HL-60 (cell line): ENCODE results near the gene PCDHA8.

Experiments used
- DNase-seq, 2 experiments: peaks; one replicate each; pipeline ENCODE4 v3.0.0-alpha.2; 2010 to 2020; ENCODE audit warnings: low read depth in 1 of 2, low spot score in 1 of 2
- H3K27ac ChIP-seq: fragments of 250-450 bp; sonication (Bioruptor Pico); replicated peaks from 2 replicates; pipeline ENCODE4 v1.5.1; 2020; ENCODE audit warnings: mild to moderate bottlenecking, moderate library complexity
- H3K27me3 ChIP-seq: fragments of 250-450 bp; sonication (Bioruptor Pico); 2 replicates; pipeline ENCODE4 v1.5.1; 2021; ENCODE audit warnings: mild to moderate bottlenecking, moderate library complexity; ENCODE audit not compliant: insufficient read depth, poor library complexity, severe bottlenecking
- H3K4me3 ChIP-seq: replicated peaks from 2 replicates; pipeline ENCODE4 v1.5.1; 2011; ENCODE audit warnings: mild to moderate bottlenecking, control low read depth, low read length; ENCODE audit not compliant: insufficient read depth
- GABPA ChIP-seq: IDR thresholded peaks from 2 replicates; pipeline ENCODE4 v1.6.1; 2012; ENCODE audit warnings: low read depth
- POLR2AphosphoS5 ChIP-seq: IDR thresholded peaks from 2 replicates; pipeline ENCODE4 v1.6.1; 2012; ENCODE audit warnings: low read depth
- SPI1 ChIP-seq: IDR thresholded peaks from 2 replicates; pipeline ENCODE4 v1.6.1; 2012; ENCODE audit warnings: low read depth, mild to moderate bottlenecking, borderline replicate concordance
- long read RNA-seq: library from polyadenylated mRNA; unstranded; transcript quantifications from one replicate; pipeline ENCODE4 v2.0.0, GENCODE V29; 2020
- TF ChIP-seq, protein P1 (sequence below): IDR thresholded peaks from one replicate; pipeline ENCODE4 v1.5.1; 2011; ENCODE audit warnings: low read length, control low read depth, inconsistent platforms; ENCODE audit not compliant: insufficient read depth
- TF ChIP-seq, protein P2 (sequence below): IDR thresholded peaks from 2 replicates; pipeline ENCODE4 v1.6.1; 2012; ENCODE audit warnings: low read depth; ENCODE audit not compliant: insufficient replicate concordance

PCDHA8 gene, protein sequence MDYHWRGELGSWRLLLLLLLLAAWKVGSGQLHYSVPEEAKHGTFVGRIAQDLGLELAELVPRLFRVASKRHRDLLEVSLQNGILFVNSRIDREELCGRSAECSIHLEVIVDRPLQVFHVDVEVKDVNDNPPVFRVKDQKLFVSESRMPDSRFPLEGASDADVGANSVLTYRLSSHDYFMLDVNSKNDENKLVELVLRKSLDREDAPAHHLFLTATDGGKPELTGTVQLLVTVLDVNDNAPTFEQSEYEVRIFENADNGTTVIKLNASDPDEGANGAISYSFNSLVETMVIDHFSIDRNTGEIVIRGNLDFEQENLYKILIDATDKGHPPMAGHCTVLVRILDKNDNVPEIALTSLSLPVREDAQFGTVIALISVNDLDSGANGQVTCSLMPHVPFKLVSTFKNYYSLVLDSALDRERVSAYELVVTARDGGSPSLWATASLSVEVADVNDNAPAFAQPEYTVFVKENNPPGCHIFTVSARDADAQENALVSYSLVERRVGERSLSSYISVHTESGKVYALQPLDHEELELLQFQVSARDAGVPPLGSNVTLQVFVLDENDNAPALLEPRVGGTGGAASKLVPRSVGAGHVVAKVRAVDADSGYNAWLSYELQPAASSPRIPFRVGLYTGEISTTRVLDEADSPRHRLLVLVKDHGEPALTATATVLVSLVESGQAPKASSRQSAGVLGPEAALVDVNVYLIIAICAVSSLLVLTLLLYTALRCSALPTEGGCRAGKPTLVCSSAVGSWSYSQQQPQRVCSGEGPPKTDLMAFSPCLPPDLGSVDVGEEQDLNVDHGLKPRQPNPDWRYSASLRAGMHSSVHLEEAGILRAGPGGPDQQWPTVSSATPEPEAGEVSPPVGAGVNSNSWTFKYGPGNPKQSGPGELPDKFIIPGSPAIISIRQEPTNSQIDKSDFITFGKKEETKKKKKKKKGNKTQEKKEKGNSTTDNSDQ
- long read RNA-seq: 0 reads

DNA sequence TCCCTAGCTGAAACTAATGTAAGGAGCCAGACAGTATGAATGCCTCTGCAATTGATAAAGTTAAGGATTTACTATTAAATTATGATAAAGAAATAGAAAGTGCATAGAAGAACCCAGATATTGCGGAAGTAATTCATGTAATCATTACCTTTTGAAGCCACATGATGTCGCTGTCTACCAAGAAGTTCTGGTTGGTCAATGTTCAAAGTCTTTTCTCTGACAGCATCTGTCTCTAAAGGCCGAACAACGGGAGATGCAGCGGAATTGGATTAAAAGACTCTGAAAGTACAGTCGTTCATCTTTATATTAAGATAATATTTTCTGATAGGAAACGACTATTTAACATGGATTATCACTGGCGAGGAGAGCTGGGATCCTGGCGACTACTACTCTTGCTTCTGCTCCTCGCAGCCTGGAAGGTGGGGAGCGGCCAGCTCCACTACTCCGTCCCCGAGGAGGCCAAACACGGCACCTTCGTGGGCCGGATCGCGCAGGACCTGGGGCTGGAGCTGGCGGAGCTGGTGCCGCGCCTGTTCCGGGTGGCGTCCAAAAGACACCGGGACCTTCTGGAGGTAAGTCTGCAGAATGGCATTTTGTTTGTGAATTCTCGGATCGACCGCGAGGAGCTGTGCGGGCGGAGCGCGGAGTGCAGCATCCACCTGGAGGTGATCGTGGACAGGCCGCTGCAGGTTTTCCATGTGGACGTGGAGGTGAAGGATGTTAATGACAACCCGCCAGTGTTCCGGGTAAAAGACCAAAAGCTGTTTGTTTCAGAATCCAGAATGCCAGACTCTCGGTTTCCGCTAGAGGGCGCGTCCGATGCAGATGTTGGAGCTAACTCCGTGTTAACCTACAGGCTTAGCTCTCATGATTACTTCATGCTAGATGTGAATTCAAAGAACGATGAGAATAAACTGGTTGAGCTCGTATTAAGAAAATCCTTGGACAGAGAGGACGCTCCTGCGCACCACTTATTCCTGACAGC is at the start of gene PCDHA8:
PCDHA8 (plus strand) TSS at position 210 of the 985 bp plus-strand sequence; CDS start at position 345, 135 bp downstream.
- no peak within 1 kb of the TSS for H3K4me3 ChIP-seq
- no peak for DNase-seq
- H3K27ac ChIP-seq: no peak within 1 kb of the TSS
- H3K27me3 ChIP-seq: no peaks in the 10 kb centered on the region
- no peak for TF ChIP-seq POLR2AphosphoS5
- TF ChIP-seq SPI1: no peak
- TF ChIP-seq, protein P1, sequence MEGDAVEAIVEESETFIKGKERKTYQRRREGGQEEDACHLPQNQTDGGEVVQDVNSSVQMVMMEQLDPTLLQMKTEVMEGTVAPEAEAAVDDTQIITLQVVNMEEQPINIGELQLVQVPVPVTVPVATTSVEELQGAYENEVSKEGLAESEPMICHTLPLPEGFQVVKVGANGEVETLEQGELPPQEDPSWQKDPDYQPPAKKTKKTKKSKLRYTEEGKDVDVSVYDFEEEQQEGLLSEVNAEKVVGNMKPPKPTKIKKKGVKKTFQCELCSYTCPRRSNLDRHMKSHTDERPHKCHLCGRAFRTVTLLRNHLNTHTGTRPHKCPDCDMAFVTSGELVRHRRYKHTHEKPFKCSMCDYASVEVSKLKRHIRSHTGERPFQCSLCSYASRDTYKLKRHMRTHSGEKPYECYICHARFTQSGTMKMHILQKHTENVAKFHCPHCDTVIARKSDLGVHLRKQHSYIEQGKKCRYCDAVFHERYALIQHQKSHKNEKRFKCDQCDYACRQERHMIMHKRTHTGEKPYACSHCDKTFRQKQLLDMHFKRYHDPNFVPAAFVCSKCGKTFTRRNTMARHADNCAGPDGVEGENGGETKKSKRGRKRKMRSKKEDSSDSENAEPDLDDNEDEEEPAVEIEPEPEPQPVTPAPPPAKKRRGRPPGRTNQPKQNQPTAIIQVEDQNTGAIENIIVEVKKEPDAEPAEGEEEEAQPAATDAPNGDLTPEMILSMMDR: no peak
- TF ChIP-seq, protein P2, sequence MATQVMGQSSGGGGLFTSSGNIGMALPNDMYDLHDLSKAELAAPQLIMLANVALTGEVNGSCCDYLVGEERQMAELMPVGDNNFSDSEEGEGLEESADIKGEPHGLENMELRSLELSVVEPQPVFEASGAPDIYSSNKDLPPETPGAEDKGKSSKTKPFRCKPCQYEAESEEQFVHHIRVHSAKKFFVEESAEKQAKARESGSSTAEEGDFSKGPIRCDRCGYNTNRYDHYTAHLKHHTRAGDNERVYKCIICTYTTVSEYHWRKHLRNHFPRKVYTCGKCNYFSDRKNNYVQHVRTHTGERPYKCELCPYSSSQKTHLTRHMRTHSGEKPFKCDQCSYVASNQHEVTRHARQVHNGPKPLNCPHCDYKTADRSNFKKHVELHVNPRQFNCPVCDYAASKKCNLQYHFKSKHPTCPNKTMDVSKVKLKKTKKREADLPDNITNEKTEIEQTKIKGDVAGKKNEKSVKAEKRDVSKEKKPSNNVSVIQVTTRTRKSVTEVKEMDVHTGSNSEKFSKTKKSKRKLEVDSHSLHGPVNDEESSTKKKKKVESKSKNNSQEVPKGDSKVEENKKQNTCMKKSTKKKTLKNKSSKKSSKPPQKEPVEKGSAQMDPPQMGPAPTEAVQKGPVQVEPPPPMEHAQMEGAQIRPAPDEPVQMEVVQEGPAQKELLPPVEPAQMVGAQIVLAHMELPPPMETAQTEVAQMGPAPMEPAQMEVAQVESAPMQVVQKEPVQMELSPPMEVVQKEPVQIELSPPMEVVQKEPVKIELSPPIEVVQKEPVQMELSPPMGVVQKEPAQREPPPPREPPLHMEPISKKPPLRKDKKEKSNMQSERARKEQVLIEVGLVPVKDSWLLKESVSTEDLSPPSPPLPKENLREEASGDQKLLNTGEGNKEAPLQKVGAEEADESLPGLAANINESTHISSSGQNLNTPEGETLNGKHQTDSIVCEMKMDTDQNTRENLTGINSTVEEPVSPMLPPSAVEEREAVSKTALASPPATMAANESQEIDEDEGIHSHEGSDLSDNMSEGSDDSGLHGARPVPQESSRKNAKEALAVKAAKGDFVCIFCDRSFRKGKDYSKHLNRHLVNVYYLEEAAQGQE: no peak
- TF ChIP-seq GABPA: no peak

DNA sequence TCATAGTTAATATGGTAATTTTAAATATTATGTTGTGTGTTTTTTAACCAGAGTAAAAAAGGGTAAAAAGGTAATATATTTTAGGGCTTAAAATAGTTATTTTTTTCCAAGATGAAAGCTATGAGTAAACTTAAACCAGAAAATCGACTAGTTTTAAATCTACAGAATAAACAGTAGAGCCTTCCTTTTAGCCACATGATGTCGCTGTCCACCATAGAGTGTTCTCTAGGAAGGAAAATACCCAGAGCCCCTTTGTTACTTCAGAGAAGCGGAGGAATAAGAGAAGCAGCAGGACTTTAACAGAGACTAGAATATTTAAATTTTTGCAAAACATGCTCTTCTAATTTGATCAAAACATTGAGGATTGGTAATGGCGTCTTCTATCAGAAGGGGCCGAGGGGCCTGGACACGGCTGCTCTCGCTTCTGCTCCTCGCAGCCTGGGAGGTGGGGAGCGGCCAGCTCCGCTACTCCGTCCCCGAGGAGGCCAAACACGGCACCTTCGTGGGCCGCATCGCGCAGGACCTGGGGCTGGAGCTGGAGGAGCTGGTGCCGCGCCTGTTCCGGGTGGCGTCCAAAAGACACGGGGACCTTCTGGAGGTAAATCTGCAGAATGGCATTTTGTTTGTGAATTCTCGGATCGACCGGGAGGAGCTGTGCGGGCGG is 46.3 kb upstream of the PCDHA8 start, which contains the start of gene PCDHA2:
PCDHA2 (plus strand) TSS at position 258 of the 664 bp plus-strand sequence.
- H3K27ac ChIP-seq: no peak within 1 kb of the TSS
- H3K27me3 ChIP-seq: no peaks in the 10 kb centered on the region
- no peak for DNase-seq
- H3K4me3 ChIP-seq: no peak within 1 kb of the TSS
- TF ChIP-seq POLR2AphosphoS5 (no peak), SPI1 (no peak), GABPA (no peak)
- TF ChIP-seq, protein P2: no peak
- TF ChIP-seq, protein P1: no peak

DNA sequence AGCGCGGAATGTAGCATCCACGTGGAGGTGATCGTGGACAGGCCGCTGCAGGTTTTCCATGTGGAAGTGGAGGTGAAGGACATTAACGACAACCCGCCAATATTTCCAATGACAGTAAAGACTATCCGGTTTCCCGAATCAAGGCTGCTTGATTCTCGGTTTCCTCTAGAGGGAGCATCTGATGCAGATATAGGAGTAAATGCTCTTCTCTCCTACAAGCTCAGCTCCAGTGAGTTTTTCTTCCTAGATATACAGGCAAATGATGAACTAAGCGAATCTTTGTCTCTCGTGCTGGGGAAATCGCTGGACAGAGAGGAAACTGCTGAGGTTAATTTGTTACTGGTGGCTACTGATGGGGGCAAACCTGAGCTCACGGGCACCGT is 45.7 kb upstream of the PCDHA8 start:
- TF ChIP-seq, protein P1: no peak
- TF ChIP-seq GABPA (no peak), SPI1 (no peak), POLR2AphosphoS5 (no peak)
- TF ChIP-seq, protein P2: no peak
- no peak overlapping the region for H3K4me3 ChIP-seq
- no peak for DNase-seq
- H3K27ac ChIP-seq: no peak overlapping the region
- H3K27me3 ChIP-seq: no peaks in the 10 kb centered on the region
